ENCODE measurements around the gene TNFRSF19. TPM values are rescaled to one million over a fixed set of nuclear protein-coding genes. Genes with fewer than 3 reads are reported as not detected.

TNFRSF19 gene
- total and polyA plus RNA-seq, 3 experiments from 2014 or later, result not detected

DNA sequence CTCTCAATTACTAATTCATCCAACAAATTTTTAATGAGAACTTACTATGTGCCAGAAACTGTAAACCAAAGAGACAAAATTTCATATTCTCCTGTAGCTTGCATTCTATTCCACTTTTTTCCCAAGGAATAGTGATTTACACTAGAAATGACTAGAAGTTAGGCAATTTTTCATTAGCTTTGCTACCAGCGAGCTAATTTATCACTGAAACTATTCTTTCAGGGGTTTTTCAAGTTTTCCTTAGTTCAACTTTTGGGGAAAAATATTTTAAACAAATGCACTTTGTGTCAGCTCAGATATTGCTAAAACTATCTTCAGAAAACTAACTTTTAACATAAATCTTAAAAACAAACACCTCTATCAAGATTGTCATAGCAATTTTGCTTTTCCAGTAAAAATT, 5.4 kb downstream of the TNFRSF19 start:
- no peak overlapping the region for H3K27ac ChIP-seq (ENCODE audit: low read depth, low read length)
- H3K4me3 Mint-ChIP-seq, result no peak overlapping the region
- ChIA-PET CTCF (no interaction called here), POLR2A (no interaction called here)
- H3K27me3 Mint-ChIP-seq, result peaks cover 47 to 71% of the 10 kb centered on the region in 2 donors
- no peak overlapping the region for H3K4me3 ChIP-seq (ENCODE audit: low read length)
- H3K9me3 ChIP-seq (ENCODE audit: low read length), result no peaks in the 10 kb centered on the region
- H3K36me3 Mint-ChIP-seq, result peaks cover 0 to 2% (median 0%) of the 10 kb centered on the region in 3 donors
- peaks cover 12% of the 10 kb centered on the region for H3K4me1 ChIP-seq (ENCODE audit: insufficient read depth, low read length)
- H3K9me3 Mint-ChIP-seq, result peaks cover 0 to 8% (median 0%) of the 10 kb centered on the region in 5 donors
- peaks cover 13 to 22% (median 16%) of the 10 kb centered on the region in 3 donors for H3K4me1 Mint-ChIP-seq
- peaks cover 11% of the 10 kb centered on the region for H3K27me3 ChIP-seq (ENCODE audit: insufficient read depth, low read length, poor library complexity, severe bottlenecking)
- no peak overlapping the region for H3K27ac Mint-ChIP-seq
- no peaks in the 10 kb centered on the region for H3K36me3 ChIP-seq (ENCODE audit: insufficient read depth, low read length)
- no peak for DNase-seq

GRCh38 chr13:23578411-23579071, 8.3 kb downstream of the TNFRSF19 start:
- POLR2A ChIA-PET, result no interaction called here
- peaks cover 0 to 12% (median 0%) of the 10 kb centered on the region in 5 donors for H3K9me3 Mint-ChIP-seq
- H3K27me3 Mint-ChIP-seq, result peaks cover 38 to 71% of the 10 kb centered on the region in 2 donors

DNA sequence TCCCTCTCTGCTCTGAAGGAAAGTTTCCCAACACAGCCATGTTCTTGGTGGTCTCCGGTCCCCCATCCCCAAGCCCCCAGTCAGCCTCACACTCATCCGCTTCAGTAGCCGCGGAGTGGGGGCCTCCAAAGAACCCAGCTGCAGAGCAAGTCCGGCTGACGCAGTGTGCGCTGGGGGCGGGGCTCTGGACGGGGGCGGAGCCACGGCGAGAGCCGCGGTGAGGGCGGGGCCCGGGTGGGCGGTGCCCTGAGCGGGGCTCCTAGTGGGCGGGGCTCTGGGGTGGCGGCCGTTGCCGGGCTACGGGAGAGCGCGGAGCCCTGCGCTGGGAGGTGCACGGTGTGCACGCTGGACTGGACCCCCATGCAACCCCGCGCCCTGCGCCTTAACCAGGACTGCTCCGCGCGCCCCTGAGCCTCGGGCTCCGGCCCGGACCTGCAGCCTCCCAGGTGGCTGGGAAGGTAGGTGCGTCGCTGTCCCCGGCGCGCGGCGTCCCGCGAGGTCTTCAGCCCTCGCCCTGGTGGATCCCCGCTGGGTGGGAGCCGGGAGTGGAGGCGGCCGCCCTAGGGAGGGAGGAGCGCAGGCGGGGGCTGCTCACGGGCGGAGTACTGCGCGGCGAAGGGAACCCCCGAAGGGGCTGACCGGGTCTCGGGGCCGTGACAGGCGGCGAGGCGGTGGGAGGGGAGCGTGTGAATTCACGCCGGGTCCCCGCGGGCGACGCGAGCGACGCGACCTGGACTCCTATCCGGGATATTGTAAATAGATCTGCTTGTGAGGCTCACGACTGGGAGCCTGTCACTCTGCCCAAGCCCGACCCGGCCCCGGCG, 9.1 kb downstream of the TNFRSF19 start:
- H3K4me1 Mint-ChIP-seq, result peaks cover 13 to 22% (median 16%) of the 10 kb centered on the region in 3 donors
- H3K36me3 Mint-ChIP-seq, result peaks cover 0 to 2% (median 0%) of the 10 kb centered on the region in 3 donors
- DNase-seq, result peak; percentile 82 to 90 (median 85)
- Histone ChIP-seq H3K27me3 (ENCODE audit: insufficient read depth, low read length, poor library complexity, severe bottlenecking) (peaks cover 9% of the 10 kb centered on the region), H3K4me1 (ENCODE audit: insufficient read depth, low read length) (peaks cover 12% of the 10 kb centered on the region), H3K36me3 (ENCODE audit: insufficient read depth, low read length) (no peaks in the 10 kb centered on the region), H3K4me3 (ENCODE audit: low read length) (peak overlapping the region; percentile 64), H3K9me3 (ENCODE audit: low read length) (no peaks in the 10 kb centered on the region), H3K27ac (ENCODE audit: low read depth, low read length) (peak overlapping the region; percentile 35)
- H3K27me3 Mint-ChIP-seq, result peaks cover 35 to 68% of the 10 kb centered on the region in 2 donors
- CTCF ChIA-PET, result no interaction called here
- POLR2A ChIA-PET, result no interaction called here
- H3K4me3 Mint-ChIP-seq, result peak overlapping the region; percentile 75 to 87 (median 79)
- peak overlapping the region in 2 of 8 donors; percentile 14 to 77 for H3K27ac Mint-ChIP-seq
- peaks cover 0 to 10% (median 0%) of the 10 kb centered on the region in 5 donors for H3K9me3 Mint-ChIP-seq

More at GRCh38 chr13:23578411-23579071, 8.3 kb downstream of the TNFRSF19 start:
- no peaks in the 10 kb centered on the region for H3K9me3 ChIP-seq (ENCODE audit: low read length)
- peak overlapping the region in 5 of 8 donors; percentile 14 to 77 (median 56) for H3K27ac Mint-ChIP-seq
- peaks cover 9% of the 10 kb centered on the region for H3K27me3 ChIP-seq (ENCODE audit: insufficient read depth, low read length, poor library complexity, severe bottlenecking)
- H3K36me3 Mint-ChIP-seq, result peaks cover 0 to 2% (median 0%) of the 10 kb centered on the region in 3 donors
- H3K4me3 ChIP-seq (ENCODE audit: low read length), result peak overlapping the region; percentile 64
- H3K36me3 ChIP-seq (ENCODE audit: insufficient read depth, low read length), result no peaks in the 10 kb centered on the region
- H3K4me3 Mint-ChIP-seq, result peak overlapping the region; percentile 68 to 87 (median 79)
- CTCF ChIA-PET, result interaction anchor here (1.3 kb wide), 1 partner anchor 311 kb away, joined by 3 read pairs; the partner anchor contains the start of gene MIPEP
- H3K4me1 Mint-ChIP-seq, result peaks cover 13 to 22% (median 16%) of the 10 kb centered on the region in 3 donors
- H3K4me1 ChIP-seq (ENCODE audit: insufficient read depth, low read length), result peaks cover 12% of the 10 kb centered on the region
- DNase-seq, result peak in 4 of 5 donors; percentile 40 to 67 (median 53)
- H3K27ac ChIP-seq (ENCODE audit: low read depth, low read length), result peak overlapping the region; percentile 35

- POLR2A ChIA-PET, result no interaction called here
- Mint-ChIP-seq H3K27ac (peak overlapping the region in 1 of 8 donors; percentile 19), H3K27me3 (peaks cover 35 to 66% of the 10 kb centered on the region in 2 donors), H3K36me3 (peaks cover 0 to 2% (median 0%) of the 10 kb centered on the region in 3 donors), H3K9me3 (peaks cover 0 to 10% (median 0%) of the 10 kb centered on the region in 5 donors), H3K4me3 (peak overlapping the region; percentile 47 to 87 (median 68)), H3K4me1 (peaks cover 13 to 22% (median 16%) of the 10 kb centered on the region in 3 donors)
- no peaks in the 10 kb centered on the region for H3K36me3 ChIP-seq (ENCODE audit: insufficient read depth, low read length)
- peak overlapping the region; percentile 64 for H3K4me3 ChIP-seq (ENCODE audit: low read length)
- CTCF ChIA-PET, result no interaction called here
- DNase-seq, result no peak
- peaks cover 9% of the 10 kb centered on the region for H3K27me3 ChIP-seq (ENCODE audit: insufficient read depth, low read length, poor library complexity, severe bottlenecking)
- peaks cover 12% of the 10 kb centered on the region for H3K4me1 ChIP-seq (ENCODE audit: insufficient read depth, low read length)
- no peak overlapping the region for H3K27ac ChIP-seq (ENCODE audit: low read depth, low read length)
- no peaks in the 10 kb centered on the region for H3K9me3 ChIP-seq (ENCODE audit: low read length)
Measured at GRCh38 chr13:23579896-23580683, 9.9 kb downstream of the TNFRSF19 start.

DNA sequence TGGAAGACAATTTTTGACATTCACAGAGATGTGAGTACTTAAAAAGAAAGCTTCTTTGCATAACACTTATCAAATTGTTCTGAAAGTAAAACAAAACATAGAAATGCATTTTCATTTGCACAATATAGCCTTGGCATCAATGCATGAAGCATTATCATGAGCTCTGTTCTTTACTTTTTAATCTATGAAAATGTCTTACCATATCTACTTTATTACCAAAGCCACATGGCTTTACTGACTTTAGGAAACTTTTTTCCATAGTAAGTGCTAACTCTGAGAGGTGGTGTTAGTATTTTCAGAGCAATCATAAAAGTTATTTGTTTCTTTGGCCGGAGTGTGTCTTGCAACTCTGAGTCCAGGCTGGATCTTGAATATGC, 10.5 kb downstream of the TNFRSF19 start:
- POLR2A ChIA-PET, result no interaction called here
- peak overlapping the region in 1 of 7 donors; percentile 75 for H3K4me3 Mint-ChIP-seq
- peaks cover 13 to 22% (median 16%) of the 10 kb centered on the region in 3 donors for H3K4me1 Mint-ChIP-seq
- no peaks in the 10 kb centered on the region for H3K36me3 ChIP-seq (ENCODE audit: insufficient read depth, low read length)
- peaks cover 0 to 10% (median 0%) of the 10 kb centered on the region in 5 donors for H3K9me3 Mint-ChIP-seq
- no peak overlapping the region for H3K27ac Mint-ChIP-seq
- H3K4me1 ChIP-seq (ENCODE audit: insufficient read depth, low read length), result peaks cover 12% of the 10 kb centered on the region
- H3K27me3 Mint-ChIP-seq, result peaks cover 35 to 65% of the 10 kb centered on the region in 2 donors
- H3K27me3 ChIP-seq (ENCODE audit: insufficient read depth, low read length, poor library complexity, severe bottlenecking), result peaks cover 9% of the 10 kb centered on the region
- H3K36me3 Mint-ChIP-seq, result peaks cover 0 to 2% (median 0%) of the 10 kb centered on the region in 3 donors
- no peak overlapping the region for H3K4me3 ChIP-seq (ENCODE audit: low read length)
- no peak overlapping the region for H3K27ac ChIP-seq (ENCODE audit: low read depth, low read length)
- no peaks in the 10 kb centered on the region for H3K9me3 ChIP-seq (ENCODE audit: low read length)
- CTCF ChIA-PET, result no interaction called here
- no peak for DNase-seq

DNA sequence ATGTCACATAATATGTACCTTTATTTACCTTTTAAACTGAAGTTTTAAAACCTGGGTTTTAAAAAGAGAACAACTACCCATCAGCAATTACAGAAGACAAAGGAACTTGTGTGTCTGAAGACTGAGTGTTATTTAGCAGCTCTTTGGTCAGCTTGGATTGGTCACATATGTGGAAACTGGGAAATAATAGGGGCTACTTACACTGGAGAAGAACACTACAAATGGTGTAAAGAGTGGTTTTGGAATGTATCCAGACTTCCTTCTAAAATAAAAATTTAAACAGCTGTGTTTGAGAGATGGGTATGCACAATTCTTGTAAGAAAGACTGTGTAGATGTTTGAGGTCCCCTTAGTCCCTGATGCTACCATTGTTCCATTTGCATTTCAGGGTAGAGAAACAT, 13.3 kb downstream of the TNFRSF19 start:
- H3K27ac Mint-ChIP-seq, result no peak overlapping the region
- no peak overlapping the region for H3K4me3 ChIP-seq (ENCODE audit: low read length)
- no peaks in the 10 kb centered on the region for H3K9me3 ChIP-seq (ENCODE audit: low read length)
- no peak for DNase-seq
- peaks cover 0 to 6% (median 0%) of the 10 kb centered on the region in 5 donors for H3K9me3 Mint-ChIP-seq
- peaks cover 7 to 11% (median 8%) of the 10 kb centered on the region in 3 donors for H3K4me1 Mint-ChIP-seq
- peaks cover 33 to 59% of the 10 kb centered on the region in 2 donors for H3K27me3 Mint-ChIP-seq
- CTCF ChIA-PET, result no interaction called here
- POLR2A ChIA-PET, result no interaction called here
- no peak overlapping the region for H3K4me3 Mint-ChIP-seq
- no peaks in the 10 kb centered on the region for H3K36me3 Mint-ChIP-seq
- peaks cover 3% of the 10 kb centered on the region for H3K27me3 ChIP-seq (ENCODE audit: insufficient read depth, low read length, poor library complexity, severe bottlenecking)
- H3K27ac ChIP-seq (ENCODE audit: low read depth, low read length), result no peak overlapping the region
- no peaks in the 10 kb centered on the region for H3K36me3 ChIP-seq (ENCODE audit: insufficient read depth, low read length)
- H3K4me1 ChIP-seq (ENCODE audit: insufficient read depth, low read length), result peaks cover 6% of the 10 kb centered on the region

DNA sequence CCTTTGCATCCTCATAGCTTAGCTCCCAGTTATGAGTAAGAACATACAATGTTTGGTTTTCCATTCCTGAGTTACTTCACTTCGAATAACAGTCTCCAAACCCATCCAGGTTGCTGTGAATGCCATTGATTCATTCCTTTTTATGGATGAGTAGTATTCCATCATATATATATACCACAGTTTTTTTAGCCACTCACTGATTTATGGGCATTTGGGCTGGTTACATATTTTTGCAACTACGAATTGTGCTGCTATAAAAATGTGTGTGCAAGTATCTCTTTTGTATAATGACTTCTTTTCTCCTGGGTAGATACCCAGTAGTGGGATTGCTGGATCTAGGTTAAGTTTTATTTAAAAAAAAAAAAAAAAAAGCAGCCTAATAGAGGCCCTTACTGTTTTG, 14.1 kb downstream of the TNFRSF19 start:
- no peak overlapping the region for H3K27ac Mint-ChIP-seq
- ChIA-PET CTCF (no interaction called here), POLR2A (no interaction called here)
- peaks cover 34 to 67% of the 10 kb centered on the region in 2 donors for H3K27me3 Mint-ChIP-seq
- Histone ChIP-seq H3K27me3 (ENCODE audit: insufficient read depth, low read length, poor library complexity, severe bottlenecking) (peaks cover 3% of the 10 kb centered on the region), H3K4me3 (ENCODE audit: low read length) (no peak overlapping the region), H3K4me1 (ENCODE audit: insufficient read depth, low read length) (peaks cover 4% of the 10 kb centered on the region), H3K36me3 (ENCODE audit: insufficient read depth, low read length) (no peaks in the 10 kb centered on the region), H3K9me3 (ENCODE audit: low read length) (no peaks in the 10 kb centered on the region), H3K27ac (ENCODE audit: low read depth, low read length) (no peak overlapping the region)
- H3K4me3 Mint-ChIP-seq, result no peak overlapping the region
- H3K9me3 Mint-ChIP-seq, result peaks cover 0 to 6% (median 0%) of the 10 kb centered on the region in 5 donors
- no peaks in the 10 kb centered on the region for H3K36me3 Mint-ChIP-seq
- H3K4me1 Mint-ChIP-seq, result peaks cover 7 to 10% (median 8%) of the 10 kb centered on the region in 3 donors
- no peak for DNase-seq

Data from CD8-positive, alpha-beta memory T cell (primary cell).